GM20431 (cell line): ENCODE data around the gene TLL1.

ENCODE experiments used
- in situ Hi-C: fragments of 300-500 bp; cut with MseI, MboI; formaldehyde crosslinking; loops from one replicate; pipeline ENCODE4 v1.15.0; 2020; ENCODE audit warnings: low sequenced_read_pairs; ENCODE audit not compliant: unreplicated experiment

Gene TLL1

DNA sequence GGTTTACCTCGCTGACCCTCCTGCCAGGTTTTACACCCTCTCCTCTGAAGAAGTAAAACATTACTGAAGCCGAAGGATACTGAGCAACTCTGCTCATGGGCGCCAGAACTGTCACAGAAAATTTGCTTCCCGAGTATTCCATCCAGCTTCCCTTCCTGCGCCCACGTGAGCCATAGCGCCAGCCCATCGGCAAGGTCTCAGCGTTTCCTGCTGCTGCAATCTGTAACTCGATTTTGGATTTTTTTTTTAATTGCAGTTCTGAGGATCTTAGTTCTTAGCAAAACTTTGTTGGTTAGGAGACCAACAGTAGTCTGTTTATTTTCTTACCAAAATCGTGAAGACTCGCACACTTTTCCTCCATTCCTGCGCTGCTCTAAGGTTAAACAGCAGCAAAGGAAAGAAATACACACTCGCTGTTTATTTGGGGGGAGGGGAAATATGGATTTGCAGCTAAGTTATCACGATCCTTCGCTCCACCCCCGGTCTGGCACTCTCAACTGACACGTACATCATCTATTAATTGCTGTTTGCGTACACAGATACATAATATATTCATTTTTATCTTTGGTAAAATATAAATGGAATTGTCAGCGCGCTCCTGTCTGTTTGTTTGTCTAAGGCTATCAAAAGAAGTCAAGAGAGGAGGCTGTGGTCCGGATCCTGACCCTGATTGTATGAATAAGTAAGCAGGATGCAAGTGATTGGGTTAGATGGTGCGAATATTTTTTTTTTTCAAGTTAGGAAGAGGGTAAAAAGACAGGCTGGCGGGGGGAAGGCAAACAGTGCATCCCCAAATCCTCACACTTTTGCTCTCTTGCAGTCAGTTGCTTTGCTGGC is at the start of gene TLL1:
Gene TLL1, plus strand, starts transcription at position 777 of the 837 bp plus-strand sequence. CDS start 668 bp downstream, outside the sequence.
- in situ Hi-C loops: no loop called here

DNA sequence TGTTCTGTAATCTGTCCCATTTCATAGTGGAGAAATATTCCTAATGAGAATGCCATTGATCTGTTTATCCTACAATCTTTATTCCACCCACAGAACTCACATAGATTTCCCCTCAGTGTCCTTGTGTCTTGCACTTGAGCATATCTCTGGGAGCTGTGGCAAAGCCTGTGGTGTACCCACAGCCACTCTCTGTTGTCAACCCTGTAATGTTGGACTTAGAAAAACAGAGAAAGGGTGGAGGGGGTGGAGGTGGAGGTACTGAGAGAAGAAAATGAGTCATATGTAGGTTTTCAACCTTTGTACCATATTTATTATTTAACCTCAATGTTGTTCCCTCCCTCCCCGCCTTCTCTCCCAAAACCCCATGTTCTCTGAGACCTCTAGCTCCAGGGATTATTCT is 46.9 kb upstream of the TLL1 start:
- in situ Hi-C loops: no loop called here

DNA sequence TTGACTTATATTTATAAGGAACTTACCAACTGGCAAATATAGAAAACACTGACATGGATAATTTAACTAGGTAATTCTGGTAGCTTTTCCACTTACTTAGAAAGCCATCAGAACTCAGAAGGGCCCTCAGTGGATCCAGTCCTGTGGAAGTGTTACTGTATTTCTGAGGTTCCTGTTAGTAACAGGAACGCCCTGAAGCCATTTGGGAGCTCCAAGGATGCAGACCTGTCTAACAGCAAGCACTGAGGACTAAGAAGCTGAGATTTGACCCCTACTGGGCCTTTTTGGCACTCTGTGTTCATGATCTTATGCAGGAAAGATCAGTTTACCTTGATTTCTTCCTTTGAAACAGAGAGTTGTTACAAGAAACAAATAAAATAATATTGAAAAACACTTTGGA is 46.0 kb upstream of the TLL1 start:
- in situ Hi-C loops: no loop called here

DNA sequence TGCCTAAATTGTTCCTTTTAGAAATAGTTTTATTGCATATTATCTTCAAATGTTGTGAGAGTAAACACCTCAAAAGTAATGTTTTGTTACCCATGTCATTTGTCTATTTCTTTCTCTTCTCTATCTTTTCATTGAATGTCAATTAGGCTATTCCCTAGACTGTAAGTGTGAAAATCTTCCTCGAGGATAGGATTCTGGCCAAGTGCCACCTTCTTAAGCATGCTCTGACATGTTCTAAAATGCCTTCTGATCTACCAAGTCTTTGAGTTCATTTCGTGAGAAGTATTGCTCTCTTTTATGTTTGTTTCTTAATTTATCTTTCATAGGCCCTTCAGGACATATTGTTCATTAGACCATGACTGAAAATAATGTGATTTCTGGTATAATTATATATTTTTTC is 44.1 kb upstream of the TLL1 start:
- in situ Hi-C loops: no loop called here

DNA sequence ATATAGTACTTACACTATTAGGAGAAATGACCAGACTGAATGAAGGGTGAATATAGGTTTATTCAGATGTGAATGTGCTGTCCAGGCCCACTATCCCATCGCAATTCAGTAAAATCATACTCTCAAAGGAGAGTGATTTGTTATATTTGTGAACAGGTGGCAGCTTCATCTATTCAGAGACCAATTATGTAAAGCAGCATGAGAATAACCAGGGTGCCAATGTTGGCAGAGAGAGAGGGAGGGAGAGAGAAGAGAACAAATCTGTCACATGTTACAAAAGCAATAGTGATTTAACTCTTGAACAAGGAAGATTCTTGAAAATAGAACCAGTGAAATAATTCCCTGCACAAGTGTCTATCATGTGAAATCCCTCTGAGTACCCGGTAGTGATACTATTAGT is 38.9 kb upstream of the TLL1 start:
- in situ Hi-C loops: no loop called here

DNA sequence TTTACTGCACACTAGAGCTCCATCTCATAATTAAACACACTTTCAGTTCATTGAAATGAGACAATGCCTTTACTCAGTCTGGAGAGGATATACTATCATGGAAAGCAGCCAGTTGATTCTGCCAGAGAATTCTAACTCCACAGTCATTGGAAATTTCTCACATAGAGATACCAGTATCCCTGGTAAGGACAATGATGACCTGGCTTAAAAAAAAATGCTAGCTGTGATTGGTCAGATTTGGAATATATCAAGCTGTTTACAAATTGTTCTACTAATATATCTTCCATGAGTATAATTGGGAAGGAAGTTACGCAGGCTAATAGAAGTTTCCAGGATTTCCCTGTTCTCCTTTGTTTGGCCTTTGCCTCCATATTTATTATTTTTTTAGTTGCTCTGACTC is 34.5 kb upstream of the TLL1 start:
- in situ Hi-C loops: no loop called here

DNA sequence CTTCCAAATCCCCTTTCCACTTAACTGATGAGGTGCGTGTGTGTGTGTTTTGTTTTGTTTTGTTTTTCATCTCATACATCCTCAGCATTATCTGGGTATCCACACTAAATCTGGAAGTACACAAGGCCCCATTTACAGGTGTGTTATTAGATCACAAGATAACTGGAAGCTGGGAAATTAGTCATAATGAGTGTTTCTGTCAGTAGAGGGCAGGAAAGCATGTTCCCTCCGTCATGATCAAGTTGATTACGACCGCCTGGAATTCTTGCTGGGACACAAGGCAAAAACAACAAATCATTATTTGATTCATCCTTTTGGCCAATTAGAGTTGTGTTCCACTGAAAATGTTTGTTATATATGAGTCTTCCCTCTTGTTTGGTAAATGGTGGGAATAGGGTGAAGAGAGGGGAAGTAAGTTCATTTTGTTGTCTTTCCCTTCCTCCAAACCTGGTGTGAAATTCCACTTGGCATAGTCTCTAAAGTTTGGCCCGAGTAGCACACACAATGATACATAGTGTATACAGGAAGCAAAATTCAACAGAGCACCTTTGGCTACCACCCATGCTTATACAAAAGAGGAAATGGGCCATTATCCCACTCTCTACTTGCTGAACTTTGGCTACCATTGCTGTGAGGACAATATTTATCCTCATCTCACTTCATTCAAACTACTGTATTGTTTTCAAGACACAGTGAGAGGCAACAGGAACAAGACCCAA is 33.3 kb upstream of the TLL1 start:
- in situ Hi-C loops: no loop called here

DNA sequence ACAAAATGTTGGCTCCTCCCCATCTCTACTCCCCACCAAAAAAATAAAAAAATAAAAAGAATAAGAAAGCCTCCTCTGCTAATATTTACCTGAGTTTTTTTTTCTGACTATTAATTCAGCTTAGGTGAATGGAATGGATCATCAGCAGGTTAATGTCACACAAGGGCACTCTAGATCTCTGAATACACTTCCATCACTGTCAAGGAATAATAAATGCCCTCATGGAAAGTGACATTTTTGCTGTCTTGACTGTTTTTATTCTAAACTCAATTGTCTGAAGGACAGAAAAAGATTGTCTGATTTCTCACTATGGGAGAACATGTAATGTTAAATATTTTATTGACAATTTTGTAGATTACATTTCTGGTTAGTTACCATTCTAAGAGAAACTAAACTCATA is 30.4 kb upstream of the TLL1 start:
- in situ Hi-C loops: no loop called here

DNA sequence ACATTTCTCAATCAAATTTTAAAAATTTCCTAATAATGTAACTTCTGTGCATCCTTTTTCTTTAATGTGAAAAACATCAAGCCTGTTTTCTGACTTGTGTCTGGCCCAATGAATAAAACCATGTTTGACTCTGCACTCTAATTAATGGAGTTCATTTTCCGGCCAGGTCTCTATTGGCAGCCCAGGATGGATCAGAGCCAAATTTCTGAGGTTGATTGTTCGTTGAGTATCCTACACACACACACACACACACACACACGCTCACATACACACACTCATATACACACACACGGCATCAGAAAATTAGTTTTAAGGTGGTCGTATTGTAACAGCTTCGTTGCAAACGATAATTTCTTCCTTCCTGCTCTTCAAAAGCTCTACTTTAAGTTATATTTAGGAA is 28.9 kb upstream of the TLL1 start:
- in situ Hi-C loops: no loop called here

DNA sequence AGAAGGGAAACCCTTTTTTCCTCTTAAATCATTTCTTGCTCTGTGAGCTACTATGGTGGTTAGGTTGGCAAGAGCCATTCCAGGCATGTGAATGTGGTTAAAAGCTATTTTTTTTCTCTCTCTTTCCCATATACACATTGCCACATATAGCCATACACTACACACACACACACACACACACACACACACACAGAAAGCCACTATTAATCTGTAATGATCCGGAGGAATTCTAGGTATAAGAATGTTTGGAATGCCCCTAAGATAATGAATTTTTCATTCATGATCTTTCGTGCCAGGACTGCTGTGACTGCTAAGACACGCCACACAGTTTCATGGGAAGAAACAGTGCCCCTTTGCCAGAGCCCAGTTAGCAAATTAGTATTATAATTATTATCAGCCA is 21.8 kb upstream of the TLL1 start:
- in situ Hi-C loops: no loop called here

DNA sequence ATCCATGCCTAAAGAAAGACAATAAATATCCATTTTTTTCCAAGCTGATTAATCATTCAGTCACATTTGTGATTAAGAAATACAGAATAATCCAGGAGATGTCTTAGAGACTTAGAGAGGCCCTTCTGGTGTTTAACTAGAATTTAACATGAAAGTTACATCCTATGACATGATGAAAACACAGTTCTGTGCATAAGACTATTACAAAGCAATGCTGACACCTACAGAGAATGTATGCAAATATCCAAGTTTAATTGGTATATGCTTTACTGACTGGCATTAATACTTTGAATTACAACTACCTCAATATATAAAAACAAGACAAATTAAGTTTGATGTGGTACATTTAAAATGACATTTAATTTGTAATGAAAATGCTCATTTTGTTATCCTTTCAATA is 17.8 kb upstream of the TLL1 start:
- in situ Hi-C loops: no loop called here

DNA sequence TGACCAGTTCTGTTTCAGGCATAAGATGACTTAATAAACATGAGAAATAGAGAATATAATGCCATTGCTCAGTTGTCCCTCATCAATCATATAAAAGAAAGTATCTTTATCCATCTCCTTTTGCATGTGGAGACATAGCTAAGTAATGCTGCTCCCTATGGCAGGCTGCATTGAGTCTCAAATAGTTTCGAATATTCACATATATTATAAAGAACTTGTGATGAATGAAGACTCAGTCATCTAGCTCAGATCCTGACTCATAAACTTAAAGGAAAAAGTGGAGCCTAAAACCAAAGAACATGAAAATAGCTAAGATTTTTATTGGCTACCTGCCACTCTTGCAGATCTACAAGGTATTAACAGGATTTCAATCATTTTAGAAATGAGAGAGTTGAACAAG is 11.7 kb upstream of the TLL1 start:
- in situ Hi-C loops: no loop called here

DNA sequence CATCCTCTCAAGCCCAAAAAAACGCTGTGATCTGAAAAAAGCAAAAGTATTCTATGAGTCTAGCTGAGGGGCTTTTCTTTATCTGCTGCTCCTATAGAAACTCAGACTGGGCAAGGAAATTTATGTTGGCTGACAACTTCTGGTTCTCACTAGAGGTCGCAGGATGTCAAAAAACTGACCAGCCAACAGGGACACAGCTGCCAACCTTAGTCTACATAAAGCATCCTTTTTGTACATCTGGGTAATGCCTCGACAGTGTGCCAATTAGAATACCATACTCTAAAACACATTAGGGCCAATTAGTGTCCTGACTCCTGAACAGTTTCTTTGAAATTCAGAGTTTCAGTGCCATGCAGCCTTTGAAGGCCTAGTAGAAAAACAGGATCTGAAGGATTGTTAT is 8.8 kb upstream of the TLL1 start:
- in situ Hi-C loops: no loop called here

DNA sequence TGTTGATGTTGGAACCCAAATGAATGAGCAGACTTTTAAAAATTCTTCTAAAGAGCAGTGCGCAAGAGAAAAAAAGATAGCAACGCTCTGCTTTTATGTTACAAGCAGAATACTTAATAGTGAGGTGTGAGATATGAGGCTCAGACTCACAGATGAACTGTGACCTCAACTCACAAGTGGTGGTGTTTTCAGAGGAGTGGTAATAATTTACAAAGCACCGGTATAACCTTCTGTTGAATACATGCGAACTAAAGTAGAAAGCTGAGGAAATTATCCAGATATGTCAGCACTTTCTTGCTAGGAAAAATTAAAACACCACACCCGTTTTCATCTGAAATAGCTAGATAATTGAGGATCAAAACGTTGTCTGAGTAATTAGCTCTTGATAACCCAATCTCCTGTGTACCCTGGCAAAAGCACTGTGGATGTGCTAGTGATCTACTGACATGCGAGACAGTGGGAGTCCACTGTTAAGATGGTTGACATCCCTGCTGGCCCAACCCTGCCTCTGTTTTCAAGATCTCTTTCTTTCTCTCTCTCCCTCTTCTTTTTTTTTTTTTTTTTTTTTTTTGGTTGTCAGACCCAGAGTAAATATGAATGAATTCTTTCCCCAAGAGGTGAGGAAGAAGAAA is 6.9 kb upstream of the TLL1 start:
- in situ Hi-C loops: no loop called here

DNA sequence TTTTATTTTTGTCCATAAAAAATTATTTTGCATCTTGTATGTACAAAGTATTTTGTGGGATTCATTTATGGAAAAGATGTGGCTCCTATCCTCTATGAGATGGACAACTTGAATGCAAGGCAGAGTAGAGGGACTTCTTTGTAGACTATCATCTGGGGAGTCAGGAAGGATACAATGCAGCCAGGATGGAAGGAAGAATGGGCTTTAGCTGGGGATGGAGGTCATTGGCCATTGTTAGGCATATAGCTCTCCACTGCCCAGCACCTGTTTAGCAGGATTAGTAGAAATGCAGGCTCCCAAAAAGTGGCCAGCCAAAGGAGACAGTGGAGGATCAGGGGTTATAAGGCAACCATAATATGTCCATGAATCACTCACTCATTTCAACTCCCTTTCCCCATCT is 5.1 kb upstream of the TLL1 start:
- in situ Hi-C loops: no loop called here

DNA sequence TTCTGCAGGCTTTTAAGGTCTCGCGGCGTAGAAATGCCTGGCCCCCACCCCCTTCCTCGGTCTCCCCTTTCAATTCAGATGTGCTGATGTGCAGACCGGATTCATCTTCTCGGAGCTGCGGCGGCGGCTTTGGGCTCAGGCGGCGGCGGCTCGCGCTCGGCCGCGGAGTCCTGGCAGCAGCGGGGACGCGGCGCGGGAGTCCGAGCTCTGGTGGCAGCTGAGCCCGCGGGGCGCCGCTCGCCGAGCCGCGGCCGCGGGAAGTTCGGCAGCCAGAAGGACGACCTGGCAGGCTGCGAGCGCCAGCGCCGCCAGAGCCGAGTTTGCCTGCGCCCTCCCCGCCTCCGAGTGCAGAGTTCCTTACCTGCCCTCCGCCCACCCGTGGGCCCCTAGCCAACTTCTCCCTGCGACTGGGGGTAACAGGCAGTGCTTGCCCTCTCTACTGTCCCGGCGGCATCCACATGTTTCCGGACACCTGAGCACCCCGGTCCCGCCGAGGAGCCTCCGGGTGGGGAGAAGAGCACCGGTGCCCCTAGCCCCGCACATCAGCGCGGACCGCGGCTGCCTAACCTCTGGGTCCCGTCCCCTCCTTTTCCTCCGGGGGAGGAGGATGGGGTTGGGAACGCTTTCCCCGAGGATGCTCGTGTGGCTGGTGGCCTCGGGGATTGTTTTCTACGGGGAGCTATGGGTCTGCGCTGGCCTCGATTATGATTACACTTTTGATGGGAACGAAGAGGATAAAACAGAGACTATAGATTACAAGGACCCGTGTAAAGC is 448 bp downstream of the TLL1 start:
- in situ Hi-C loops: no loop called here

DNA sequence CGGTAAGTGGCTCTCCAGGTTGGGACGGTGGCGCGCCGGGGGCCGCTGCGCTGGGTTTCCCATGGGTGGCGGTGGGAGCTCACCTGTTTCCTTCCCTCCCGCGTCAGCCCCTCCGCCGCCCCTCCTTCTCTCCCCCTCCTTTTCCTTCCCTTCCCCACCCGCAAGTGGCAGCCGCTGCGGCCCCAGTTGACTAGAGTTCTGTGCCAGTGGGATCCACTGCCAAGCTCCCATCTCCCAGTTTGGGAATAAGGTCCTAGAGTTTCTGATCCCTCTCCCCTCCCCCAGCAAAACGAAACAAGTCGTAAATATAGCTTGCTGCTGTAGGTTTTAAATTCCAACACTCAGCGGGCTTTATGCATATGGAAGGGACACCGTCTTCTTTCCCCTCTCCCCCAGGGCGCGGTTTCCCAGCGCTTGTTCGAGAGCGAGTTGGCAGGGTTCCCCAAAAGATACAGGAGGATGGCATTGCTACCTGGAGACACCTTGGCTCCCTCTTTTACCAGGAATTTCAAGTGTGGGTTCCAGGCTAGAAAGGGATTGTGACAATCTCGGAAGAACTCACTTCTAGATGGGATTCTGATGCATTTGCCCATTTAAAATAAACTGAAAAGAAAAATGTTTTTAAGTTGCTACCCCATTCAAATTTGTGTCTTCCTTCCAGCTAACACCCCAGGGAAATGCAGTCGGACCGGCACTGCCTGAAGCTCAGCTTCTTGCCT is 1.2 kb downstream of the TLL1 start:
- in situ Hi-C loops: no loop called here

DNA sequence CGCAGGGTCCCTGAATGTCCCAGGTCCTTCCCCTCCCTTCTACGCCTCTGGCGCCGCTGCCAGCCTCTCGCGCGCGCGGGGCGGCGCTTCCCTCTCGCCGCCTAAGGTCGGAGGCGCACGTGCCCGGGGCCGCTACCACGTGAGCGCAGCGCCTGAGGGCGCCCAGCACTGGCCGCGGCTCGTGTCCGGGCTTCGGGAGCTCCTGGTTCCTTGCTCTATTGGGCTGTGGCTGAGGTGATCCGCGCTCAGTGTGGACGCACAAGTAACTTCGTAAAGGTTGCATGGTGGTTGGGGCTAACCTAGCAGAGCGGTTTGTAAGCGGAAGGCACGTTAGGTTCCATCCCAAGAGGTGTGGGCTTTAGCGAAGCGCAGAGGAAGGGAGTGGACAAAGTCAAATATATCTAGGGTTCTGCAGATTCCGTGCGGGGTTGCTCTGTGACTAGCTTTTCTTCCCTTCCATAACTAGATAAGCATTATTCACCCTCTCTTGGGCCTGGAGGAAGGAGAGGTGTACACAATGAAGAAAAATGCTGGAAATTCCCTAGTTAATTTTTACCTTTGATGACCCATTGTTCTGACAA is 1.8 kb downstream of the TLL1 start:
- in situ Hi-C loops: no loop called here

DNA sequence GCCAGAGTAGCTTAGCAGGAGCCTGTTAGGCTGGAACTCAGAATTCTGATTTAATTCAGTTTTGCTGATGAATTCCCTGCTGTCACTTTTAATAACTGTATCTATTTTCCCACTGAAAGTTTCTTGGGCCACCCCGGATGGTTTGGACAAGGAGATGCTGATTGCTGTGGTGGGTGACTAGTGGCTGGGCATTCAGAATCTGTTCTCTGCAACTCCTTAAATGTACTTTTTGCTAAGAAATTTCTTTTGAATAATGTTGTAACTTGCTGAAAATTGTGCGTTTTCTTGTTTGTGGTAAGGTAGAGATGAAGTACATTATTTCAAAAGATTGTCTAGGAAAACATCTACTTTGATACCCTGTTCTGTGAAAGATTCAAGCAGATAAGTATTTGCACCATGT is 2.4 kb downstream of the TLL1 start:
- in situ Hi-C loops: no loop called here

DNA sequence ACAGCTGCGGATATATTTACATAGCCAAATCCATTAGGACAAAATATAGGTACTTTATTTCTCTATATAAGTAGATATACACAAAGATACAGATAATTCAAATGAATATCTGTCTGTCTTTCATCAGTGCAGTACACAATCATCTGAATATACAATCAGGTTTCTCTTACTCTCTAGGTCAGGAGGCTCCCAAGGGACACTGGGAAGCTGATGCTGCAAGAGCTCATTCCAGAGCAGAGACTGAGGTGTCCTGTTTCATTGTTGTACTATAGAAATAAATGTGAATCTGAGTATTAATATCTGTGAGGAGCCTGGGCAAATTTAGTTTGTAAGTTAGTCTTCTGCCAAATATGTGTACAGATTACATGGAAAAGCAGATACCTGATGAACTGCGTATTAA is 4.2 kb downstream of the TLL1 start:
- in situ Hi-C loops: no loop called here
